NCI-H446 treated with DMSO at 0.1 percent for 48 hours (cell line): ENCODE data around the gene CCNA2.

Source experiments
- DNase-seq: peaks from one replicate; lab custom pipeline; 2025; lab: John Stamatoyannopoulos, UW

CCNA2 gene

DNA sequence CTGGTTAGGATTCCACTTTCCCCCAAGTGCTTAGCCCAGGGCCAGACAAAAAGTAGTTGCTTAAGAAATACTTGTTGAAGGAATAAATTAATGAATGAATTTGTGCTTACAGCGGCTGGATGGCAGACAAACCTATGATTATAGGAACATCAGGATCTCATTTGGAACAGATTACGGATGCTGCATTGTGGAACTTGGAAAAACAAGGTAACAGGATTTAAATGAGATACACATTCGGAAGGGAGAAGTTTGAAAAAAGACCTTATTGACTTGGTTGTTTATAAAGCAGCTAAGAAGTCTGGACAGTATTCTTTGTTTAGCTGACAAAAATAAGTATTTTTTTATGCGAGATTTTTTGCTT, 22.0 kb downstream of the CCNA2 start:
- no peak for DNase-seq

DNA sequence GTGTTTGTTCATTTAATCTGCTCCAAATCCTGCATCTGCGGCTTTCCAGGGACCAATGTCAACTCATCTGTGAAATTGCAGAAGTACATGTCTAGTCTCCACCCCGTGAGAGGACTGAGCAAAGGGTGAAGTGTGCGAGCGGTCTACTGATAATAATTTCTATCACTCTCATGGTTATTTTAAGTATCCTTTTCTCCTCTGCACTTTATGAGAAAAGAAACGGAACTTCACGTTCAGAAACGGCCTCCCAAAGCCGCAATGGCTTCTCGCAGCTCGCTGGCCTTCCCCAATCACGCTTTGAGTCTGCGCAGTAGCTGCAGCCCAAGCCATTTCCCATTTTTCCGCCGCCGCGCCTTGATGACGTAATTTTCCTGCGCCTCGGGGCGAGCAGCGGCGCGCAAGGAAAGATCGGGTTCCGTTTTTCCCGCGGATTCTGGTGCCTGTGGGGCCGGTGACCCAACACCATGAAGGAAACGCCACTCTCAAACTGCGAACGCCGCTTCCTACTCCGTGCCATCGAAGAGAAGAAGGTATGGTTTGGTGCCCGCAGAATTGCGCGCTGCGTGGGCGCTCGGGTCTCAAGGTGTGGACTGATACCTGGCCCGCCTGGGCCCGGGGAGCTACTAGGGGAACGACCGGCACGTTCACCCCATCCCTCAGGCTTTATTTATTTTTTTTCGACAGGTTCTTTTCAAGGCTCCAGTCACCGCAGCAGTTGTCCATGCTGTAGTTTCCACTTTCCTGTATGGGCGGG, 22.5 kb downstream of the CCNA2 start, which contains the start of gene EXOSC9:
Gene EXOSC9, plus strand, starts transcription at position 363 of the 754 bp plus-strand sequence. Its CDS starts 102 bp downstream, at position 465.
- peak; percentile 83 for DNase-seq

DNA sequence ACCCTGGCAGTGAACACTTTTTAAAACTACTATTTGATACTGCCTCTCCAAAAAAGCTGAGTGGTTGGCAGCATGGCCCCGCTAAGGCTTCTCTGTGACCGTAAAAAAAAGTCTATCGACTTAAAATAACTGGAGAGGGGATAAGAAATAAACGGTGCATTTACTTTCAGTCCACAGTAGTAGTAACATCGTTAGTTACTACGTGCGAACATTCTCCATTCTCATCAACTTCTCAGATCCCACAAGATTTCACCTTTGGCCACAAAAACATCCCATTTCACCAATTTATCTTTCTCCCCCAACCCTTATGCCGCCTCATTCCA, 23.1 kb downstream of the CCNA2 start:
- DNase-seq = no peak

- DNase-seq = no peak
These were observed 23.7 kb downstream of the CCNA2 start for GRCh38 chr4:121799867-121800501.

DNA sequence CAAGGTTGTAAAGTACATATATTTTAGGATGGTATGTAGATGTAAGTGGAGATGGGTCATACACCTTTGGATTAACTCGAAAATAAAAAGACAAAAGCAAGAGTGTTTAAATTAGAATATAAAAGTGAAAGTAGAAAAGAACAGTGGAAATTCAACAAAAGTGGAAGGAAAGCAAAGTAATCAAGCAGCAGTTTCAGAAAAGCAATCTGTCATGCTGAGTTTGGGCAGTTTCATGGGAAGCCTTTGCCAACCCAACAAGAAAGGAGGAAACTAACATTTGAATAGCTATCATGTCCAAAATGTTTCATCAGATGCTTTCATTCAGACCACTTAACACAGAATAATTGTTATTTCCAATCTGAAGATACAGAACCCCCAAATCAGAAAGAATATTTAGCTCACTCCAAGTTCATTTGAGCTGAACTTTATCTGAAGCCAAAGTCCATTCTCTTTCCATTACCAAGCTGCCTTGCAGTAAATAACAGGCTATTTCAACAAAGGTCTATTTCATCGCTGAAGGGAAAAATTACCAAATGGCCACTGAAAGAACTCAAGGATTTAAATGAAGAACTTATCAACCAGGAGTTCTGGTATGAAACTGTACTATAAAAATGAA, 24.4 kb downstream of the CCNA2 start:
- DNase-seq = no peak

- no peak for DNase-seq
These were observed 27.4 kb downstream of the CCNA2 start for GRCh38 chr4:121796283-121796682.

- no peak for DNase-seq
These were observed 29.0 kb downstream of the CCNA2 start for GRCh38 chr4:121794505-121795188.

- no peak for DNase-seq
These were observed 30.7 kb downstream of the CCNA2 start for GRCh38 chr4:121792966-121793365.

DNA sequence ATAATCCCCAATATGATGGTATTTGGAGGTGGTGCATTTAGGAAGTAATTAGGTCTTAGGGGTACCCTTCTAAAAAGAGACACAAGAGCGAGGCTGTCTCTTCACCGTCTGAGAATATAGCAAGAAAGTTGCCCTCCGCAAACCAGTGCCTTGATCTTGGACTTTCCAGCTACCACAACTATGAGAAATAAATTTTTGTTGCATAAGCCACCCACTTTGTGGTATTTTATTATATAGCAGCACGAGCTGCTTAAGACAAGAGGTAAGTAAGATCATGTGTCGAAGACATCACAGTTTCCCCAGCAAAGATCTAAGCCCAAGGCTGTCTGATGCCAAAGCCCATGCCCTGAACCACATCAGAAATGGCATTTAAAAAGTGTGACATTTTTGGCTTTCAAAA, 32.2 kb downstream of the CCNA2 start:
- no peak for DNase-seq

- DNase-seq = no peak
These were observed 32.7 kb downstream of the CCNA2 start for GRCh38 chr4:121790976-121791375.

GRCh38 chr4:121789960-121790829, 33.5 kb downstream of the CCNA2 start:
- no peak for DNase-seq

- no peak for DNase-seq
These were observed 34.2 kb downstream of the CCNA2 start for GRCh38 chr4:121789455-121789854.

DNA sequence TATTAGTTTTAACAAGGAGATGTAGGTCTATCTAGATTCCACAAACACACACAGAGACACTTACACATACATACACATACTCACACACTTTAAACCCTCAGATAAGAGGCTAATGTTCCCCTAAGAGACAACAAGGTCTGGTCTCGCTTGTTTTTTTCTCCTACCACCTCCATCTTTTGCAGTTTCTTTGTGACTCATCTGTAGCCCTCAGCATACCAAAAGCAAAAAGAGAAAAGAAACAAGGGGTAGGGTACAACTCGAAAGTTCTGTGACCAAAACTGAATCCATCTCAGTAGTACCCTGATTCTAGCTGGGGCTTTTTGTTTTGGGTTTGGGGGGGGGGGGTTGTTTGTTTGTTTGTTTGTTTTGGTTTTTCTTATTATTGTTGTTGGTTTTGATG, 34.8 kb downstream of the CCNA2 start:
- no peak for DNase-seq

DNA sequence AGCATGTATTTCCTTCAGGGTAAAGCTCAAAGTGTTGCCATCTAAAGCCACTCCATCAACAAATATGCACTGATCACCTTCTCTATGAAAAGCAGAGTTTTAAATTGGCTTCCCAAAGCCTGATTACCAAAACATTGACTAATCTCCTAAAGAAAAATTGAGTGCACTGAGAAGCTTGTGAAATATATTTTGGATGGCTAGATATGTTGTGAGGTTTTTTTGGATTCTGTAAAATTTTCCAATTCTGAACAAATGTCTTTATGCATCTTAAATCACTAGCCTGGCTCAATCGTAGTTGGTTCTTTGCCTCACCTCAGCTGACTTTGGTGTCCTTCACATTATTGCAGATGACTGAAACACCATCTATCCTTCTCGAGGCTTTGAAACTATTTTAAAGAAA, 37.5 kb downstream of the CCNA2 start:
- no peak for DNase-seq

GRCh38 chr4:121785479-121785878, 38.2 kb downstream of the CCNA2 start:
- peak; percentile 67 for DNase-seq

- peak; percentile 26 for DNase-seq
These were observed 38.7 kb downstream of the CCNA2 start for GRCh38 chr4:121784975-121785374.

DNA sequence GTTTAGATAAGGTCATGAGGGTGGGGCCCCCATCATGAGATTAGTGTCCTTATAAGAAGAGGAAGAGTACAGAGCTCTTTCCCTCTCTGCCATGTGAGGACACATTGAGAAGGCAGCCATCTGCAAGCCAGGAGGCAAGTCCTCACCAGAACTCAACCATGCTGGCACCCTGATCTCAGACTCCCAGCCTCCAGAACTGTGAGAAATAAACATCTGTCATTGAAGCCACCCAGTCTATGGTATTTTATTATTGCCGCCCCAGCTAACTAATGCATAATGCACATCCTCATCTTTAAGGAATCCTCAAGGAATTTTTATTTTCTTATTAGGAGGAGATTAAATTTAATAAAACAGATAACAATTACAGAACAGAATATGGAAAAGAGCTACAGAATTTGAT, 39.3 kb downstream of the CCNA2 start:
- DNase-seq = no peak

DNA sequence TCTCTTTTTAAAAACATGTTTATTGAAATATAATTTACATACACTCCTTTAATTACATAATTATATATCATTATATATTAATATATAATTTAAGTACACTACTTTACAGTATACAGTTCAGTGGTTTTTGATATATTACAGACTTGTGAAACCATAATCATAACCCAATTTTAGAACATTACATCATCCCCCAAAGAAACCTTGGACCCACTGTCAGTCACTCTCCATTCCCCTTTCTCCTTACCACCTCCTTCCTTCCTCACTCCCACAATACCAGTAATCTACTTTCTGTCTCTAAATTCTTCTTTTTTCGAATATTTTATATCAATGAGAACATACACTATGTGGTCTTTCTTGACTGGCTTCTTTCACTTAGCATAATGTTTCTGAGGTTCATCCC, 40.5 kb downstream of the CCNA2 start:
- no peak for DNase-seq

- DNase-seq = no peak
These were observed 44.6 kb downstream of the CCNA2 start for GRCh38 chr4:121778991-121779628.

GRCh38 chr4:121777625-121778024, 46.1 kb downstream of the CCNA2 start:
- peak; percentile 24 for DNase-seq
